HCT116 (cell line): Measurements from ENCODE around the gene KCNN3. TPM values are rescaled to one million over a fixed set of nuclear protein-coding genes. Genes with fewer than 3 reads are reported as not detected.

Experiments used
- ATAC-seq: fragments of 200-7000 bp; cut with Tn5 transposase; 2 replicates; pipeline ENCODE4 v1.9.1; 2020; ENCODE audit warnings: mild to moderate bottlenecking, moderate library complexity
- BruUV-seq: library from RNA; stranded (reverse); fragments of 400-500 nt; replicated peaks from 2 replicates; lab custom pipeline; 2021; lab: Mats Ljungman, UMichigan
- CTCF ChIA-PET: fragments of 300-600 bp; sonication (Branson Sonifier 250); formaldehyde crosslinking; loops from one replicate; lab custom pipeline; 2021; ENCODE audit warnings: antibody characterized with exemption; lab: Charles Lee
- POLR2A ChIA-PET: fragments of 300-600, 350-600 bp; sonication (Branson Sonifier 250); formaldehyde crosslinking; loops from one replicate; lab custom pipeline; 2021; ENCODE audit warnings: antibody characterized with exemption; lab: Charles Lee
- RAD21 ChIA-PET, 2 experiments: fragments of 300-600 bp; sonication (Branson Sonifier 250); formaldehyde crosslinking; loops; one replicate each; lab custom pipeline; 2023; ENCODE audit warnings: low total read pairs in 2 of 2; ENCODE audit not compliant: uncharacterized antibody in 2 of 2, unreplicated experiment in 2 of 2, low non-redundant PET in 1 of 2; lab: Charles Lee
- DNase-seq: peaks from one replicate; pipeline ENCODE4 v3.0.0-alpha.2; 2010; ENCODE audit warnings: low read depth, low spot score
- H2AFZ ChIP-seq: fragments of 200-600 bp; shearing (Covaris generic), sonication (generic); 2 replicates; pipeline ENCODE4 v1.6.1; 2017; ENCODE audit warnings: low read depth, mixed run types, mixed read lengths, antibody characterized with exemption, low read length; ENCODE audit not compliant: poor library complexity, severe bottlenecking
- H3K27ac ChIP-seq: 2 replicates; pipeline ENCODE4 v1.5.1; 2012; ENCODE audit warnings: low read depth, low read length
- H3K27me3 ChIP-seq: fragments of 200-600 bp; sonication (generic); 2 replicates; pipeline ENCODE4 v1.6.1; 2016; ENCODE audit warnings: mixed run types, low read length, mixed read lengths; ENCODE audit not compliant: insufficient read depth
- H3K36me3 ChIP-seq, 2 experiments: fragments of 200-500 bp in 1 of 2; fragments of 200-600 bp in 1 of 2; sonication (Bioruptor generic) in 1 of 2; sonication (generic) in 1 of 2; 2 replicates each; pipeline versions ENCODE4 v1.5.1 to v1.6.1; 2014 to 2016; ENCODE audit warnings: low read length in 2 of 2, inconsistent platforms in 1 of 2, mixed read lengths in 1 of 2, mixed run types in 1 of 2; ENCODE audit not compliant: insufficient read depth in 2 of 2, control insufficient read depth in 1 of 2
- H3K4me1 ChIP-seq, 2 experiments: fragments of 200-600 bp in 1 of 2; sonication (generic) in 1 of 2; 2 replicates each; pipeline versions ENCODE4 v1.5.1 to v1.6.1; 2012 to 2017; ENCODE audit warnings: low read length in 2 of 2, inconsistent platforms in 1 of 2, mild to moderate bottlenecking in 1 of 2, mixed read lengths in 1 of 2, mixed run types in 1 of 2, moderate library complexity in 1 of 2; ENCODE audit not compliant: insufficient read depth in 2 of 2, control insufficient read depth in 1 of 2
- H3K4me2 ChIP-seq: fragments of 200-600 bp; sonication (generic); 2 replicates; pipeline ENCODE4 v1.6.1; 2017; ENCODE audit warnings: mixed run types, low read length, mixed read lengths
- H3K4me3 ChIP-seq, 2 experiments: fragments of 200-600 bp in 1 of 2; sonication (generic) in 1 of 2; replicated peaks in 1 of 2; 2 replicates each; pipeline ENCODE4 v1.5.1; 2011 to 2016; ENCODE audit warnings: low read length in 2 of 2, control low read depth in 1 of 2, low read depth in 1 of 2, mild to moderate bottlenecking in 1 of 2, mixed read lengths in 1 of 2, mixed run types in 1 of 2
- H3K79me2 ChIP-seq: fragments of 200-600 bp; sonication (generic); 2 replicates; pipeline ENCODE4 v1.6.1; 2017; ENCODE audit warnings: mild to moderate bottlenecking, mixed run types, low read length, moderate library complexity, mixed read lengths; ENCODE audit not compliant: insufficient read depth
- H3K9ac ChIP-seq: fragments of 200-600 bp; sonication (generic); 2 replicates; pipeline ENCODE4 v1.6.1; 2016; ENCODE audit warnings: low read length, mixed read lengths
- H3K9me2 ChIP-seq: fragments of 200-600 bp; sonication (generic), shearing (Covaris generic); 2 replicates; pipeline ENCODE4 v1.6.1; 2017; ENCODE audit warnings: mixed run types, mild to moderate bottlenecking, moderate library complexity; ENCODE audit not compliant: insufficient read depth
- H3K9me3 ChIP-seq, 2 experiments: fragments of 200-500 bp in 1 of 2; fragments of 200-600 bp in 1 of 2; sonication (Bioruptor generic) in 1 of 2; sonication (generic) in 1 of 2; 2 replicates each; pipeline ENCODE4 v1.6.1; 2014 to 2017; ENCODE audit warnings: low read length in 2 of 2, mixed read lengths in 2 of 2, inconsistent platforms in 1 of 2, low read depth in 1 of 2, mild to moderate bottlenecking in 1 of 2, mixed run types in 1 of 2, moderate library complexity in 1 of 2; ENCODE audit not compliant: control insufficient read depth in 1 of 2, insufficient read depth in 1 of 2
- H4K20me1 ChIP-seq: fragments of 200-600 bp; sonication (generic), shearing (Covaris generic); 2 replicates; pipeline ENCODE4 v1.6.1; 2017; ENCODE audit warnings: mixed run types, mild to moderate bottlenecking, moderate library complexity; ENCODE audit not compliant: insufficient read depth
- CEBPB ChIP-seq: IDR thresholded peaks from 2 replicates; pipeline ENCODE4 v1.6.1; 2012; ENCODE audit warnings: low read depth
- CTCF ChIP-seq, 3 experiments: fragments of 200-600 bp in 1 of 3; sonication (generic) in 1 of 3; IDR thresholded peaks in 2 of 3; conservative IDR thresholded peaks in 1 of 3; 2 replicates each; pipeline ENCODE4 v1.5.1; 2012 to 2017; ENCODE audit warnings: low read depth in 2 of 3, low read length in 2 of 3, antibody characterized with exemption in 1 of 3, borderline replicate concordance in 1 of 3, control low read depth in 1 of 3, mild to moderate bottlenecking in 1 of 3, mixed read lengths in 1 of 3, mixed run types in 1 of 3, moderate library complexity in 1 of 3; ENCODE audit not compliant: insufficient read depth in 1 of 3
- ELF1 ChIP-seq: IDR thresholded peaks from 2 replicates; pipeline ENCODE4 v1.6.1; 2012; ENCODE audit warnings: low read depth, borderline replicate concordance
- REST ChIP-seq: IDR thresholded peaks from 2 replicates; pipeline ENCODE4 v1.6.1; 2012; ENCODE audit warnings: low read depth
- SP1 ChIP-seq: IDR thresholded peaks from 2 replicates; pipeline ENCODE4 v1.6.1; 2012; ENCODE audit warnings: low read depth
- SRF ChIP-seq: IDR thresholded peaks from 2 replicates; pipeline ENCODE4 v1.6.1; 2012; ENCODE audit warnings: low read depth
- TCF7L2 ChIP-seq: IDR thresholded peaks from 2 replicates; pipeline ENCODE4 v1.7.0; 2011; ENCODE audit warnings: borderline replicate concordance, inconsistent platforms; ENCODE audit not compliant: insufficient read depth, insufficient read length; ENCODE audit errors: extremely low read depth
- ZNF274 ChIP-seq: fragments of 200-500 bp; sonication (Bioruptor generic); IDR thresholded peaks from 2 replicates; pipeline ENCODE4 v1.6.1; 2014; ENCODE audit warnings: mild to moderate bottlenecking, low read depth, low read length, inconsistent platforms
- intact Hi-C: fragments of 100-400 bp; cut with micrococcal nuclease; formaldehyde crosslinking; loops from 2 replicates; pipeline ENCODE4 v1.10.0; 2022
- total RNA-seq: library from RNA; stranded (reverse); gene quantifications from one replicate; pipeline ENCODE4 v1.2.1, GENCODE V29; 2021; ENCODE audit not compliant: unreplicated experiment

KCNN3 gene
- total RNA-seq, 1 experiment from 2014 or later, result 1.1 TPM

- Histone ChIP-seq H3K4me1 (no peaks in the 10 kb centered on the region), H4K20me1 (no peaks in the 10 kb centered on the region), H3K9me3 (no peaks in the 10 kb centered on the region), H3K36me3 (no peaks in the 10 kb centered on the region), H3K4me2 (no peak overlapping the region), H3K27ac (no peak overlapping the region), H3K4me3 (no peak overlapping the region), H3K79me2 (no peaks in the 10 kb centered on the region), H3K27me3 (no peaks in the 10 kb centered on the region), H3K9me2 (no peaks in the 10 kb centered on the region), H2AFZ (no peak overlapping the region), H3K9ac (no peak overlapping the region)
- BruUV-seq, result no TSS peak
- intact Hi-C loops, result no loop called here
- DNase-seq, result no peak
- ChIA-PET POLR2A (no interaction called here), RAD21 (no interaction called here), CTCF (interaction anchor here (1.5 kb wide), 1 partner anchor 192 kb away, joined by 3 read pairs; no protein-coding TSS in a partner anchor)
- TF ChIP-seq REST, result no peak
- no peak for TF ChIP-seq ZNF274
- TF ChIP-seq SRF, result no peak
- TF ChIP-seq ELF1, result no peak
- no peak for TF ChIP-seq CEBPB
- no peak for TF ChIP-seq CTCF (IDR thresholded peaks at IDR 0.05 in 2 of 3, conservative IDR thresholded peaks at IDR 0.05 in 1 of 3; ENCODE audit: borderline replicate concordance in 1 of 3, insufficient read depth in 1 of 3, low read depth in 2 of 3, low read length in 2 of 3)
- TF ChIP-seq TCF7L2, result no peak
- no peak for TF ChIP-seq SP1
- no peak for ATAC-seq
These were observed 183.6 kb downstream of the KCNN3 start for GRCh38 chr1:154686507-154686906.
